HEK293 (cell line): ENCODE measurements around the gene TDP1.

ENCODE experiments used
- CTCF ChIA-PET: fragments of 350-600 bp; formaldehyde crosslinking; extraction: SDS; loops from one replicate; lab custom pipeline; 2021; ENCODE audit warnings: antibody characterized with exemption; lab: Yijun Ruan, JAX
- POLR2A ChIA-PET: fragments of 300-600 bp; formaldehyde crosslinking; extraction: SDS; loops from one replicate; lab custom pipeline; 2020; ENCODE audit warnings: antibody characterized with exemption, inconsistent platforms; lab: Yijun Ruan, JAX
- H3K27ac ChIP-seq: fragments of 200-500 bp; sonication (Bioruptor generic); 2 replicates; pipeline ENCODE4 v1.5.1; 2014; ENCODE audit warnings: low read depth, low read length, control low read depth, inconsistent platforms; ENCODE audit errors: extremely low read depth
- H3K36me3 ChIP-seq, 2 experiments: fragments of 200-500 bp in 1 of 2; sonication (Bioruptor generic) in 1 of 2; 1 replicate in 1 of 2; 2 replicates in 1 of 2; pipeline ENCODE4 v1.5.1; 2014 to 2017; ENCODE audit warnings: inconsistent platforms in 2 of 2, low read length in 2 of 2; ENCODE audit not compliant: control insufficient read depth in 2 of 2, insufficient read depth in 1 of 2
- H3K4me1 ChIP-seq: fragments of 200-500 bp; sonication (Bioruptor generic); 2 replicates; pipeline ENCODE4 v1.5.1; 2014; ENCODE audit warnings: mild to moderate bottlenecking, low read length, inconsistent platforms; ENCODE audit not compliant: control insufficient read depth, insufficient read depth
- H3K4me3 ChIP-seq: 2 replicates; pipeline ENCODE4 v1.5.1; 2011; ENCODE audit warnings: low read depth, mild to moderate bottlenecking, control low read depth, low read length, moderate library complexity
- H3K9me3 ChIP-seq: fragments of 200-500 bp; sonication (Bioruptor generic); 2 replicates; pipeline ENCODE4 v1.5.1; 2014; ENCODE audit warnings: low read depth, low read length, inconsistent platforms; ENCODE audit not compliant: control insufficient read depth, insufficient read depth
- HOXA7 ChIP-seq: sonication (generic); formaldehyde crosslinking; IDR thresholded peaks from 2 replicates; pipeline ENCODE4 v1.8.1; 2022; ENCODE audit warnings: missing genetic modification reagents, borderline replicate concordance
- PRDM1 ChIP-seq: fragments of 450-650 bp; formaldehyde crosslinking; IDR thresholded peaks from 2 replicates; pipeline ENCODE4; 2016; ENCODE audit warnings: missing biosample characterization, missing genetic modification characterization
- SP2 ChIP-seq: fragments of 450-650 bp; formaldehyde crosslinking; IDR thresholded peaks from 2 replicates; pipeline ENCODE4 v1.5.1; 2016; ENCODE audit warnings: missing biosample characterization, missing genetic modification characterization
- ZNF132 ChIP-seq: fragments of 450-650 bp; formaldehyde crosslinking; IDR thresholded peaks from 2 replicates; pipeline ENCODE4 v1.5.1; 2017; ENCODE audit warnings: missing biosample characterization, missing genetic modification characterization, borderline replicate concordance
- ZNF354C ChIP-seq: fragments of 450-650 bp; formaldehyde crosslinking; IDR thresholded peaks from 2 replicates; pipeline ENCODE4 v1.5.1; 2016; ENCODE audit warnings: missing biosample characterization, missing genetic modification characterization, low read depth, borderline replicate concordance
- ZNF426 ChIP-seq: fragments of 450-650 bp; formaldehyde crosslinking; IDR thresholded peaks from 2 replicates; pipeline ENCODE4 v1.5.1; 2017; ENCODE audit warnings: missing biosample characterization, missing genetic modification characterization, mild to moderate bottlenecking, inconsistent platforms, moderate library complexity
- ZNF514 ChIP-seq: fragments of 450-650 bp; formaldehyde crosslinking; IDR thresholded peaks from 2 replicates; pipeline ENCODE4 v1.5.1; 2016; ENCODE audit warnings: missing biosample characterization, missing genetic modification characterization
- ZNF670 ChIP-seq: fragments of 450-650 bp; formaldehyde crosslinking; IDR thresholded peaks from 2 replicates; pipeline ENCODE4 v1.5.1; 2016; ENCODE audit warnings: missing biosample characterization, missing genetic modification characterization, low read depth
- ZNF76 ChIP-seq: fragments of 450-650 bp; formaldehyde crosslinking; IDR thresholded peaks from 2 replicates; pipeline ENCODE4; 2016; ENCODE audit warnings: low read depth, missing biosample characterization, missing genetic modification characterization, borderline replicate concordance
- ZNF776 ChIP-seq: fragments of 450-650 bp; formaldehyde crosslinking; IDR thresholded peaks from 2 replicates; pipeline ENCODE4 v1.5.0; 2017; ENCODE audit warnings: missing biosample characterization, missing genetic modification characterization, borderline replicate concordance
- ZXDB ChIP-seq: fragments of 450-650 bp; formaldehyde crosslinking; IDR thresholded peaks from 2 replicates; pipeline ENCODE4 v1.5.1; 2016; ENCODE audit warnings: missing biosample characterization, missing genetic modification characterization
- TF ChIP-seq, protein P1 (sequence below): fragments of 450-650 bp; formaldehyde crosslinking; IDR thresholded peaks from 2 replicates; pipeline ENCODE4 v1.5.1; 2016; ENCODE audit warnings: missing biosample characterization, missing genetic modification characterization
- TF ChIP-seq, protein P2 (sequence below): fragments of 450-650 bp; formaldehyde crosslinking; IDR thresholded peaks from 2 replicates; pipeline ENCODE4 v1.5.1; 2016; ENCODE audit warnings: missing biosample characterization, missing genetic modification characterization
- TF ChIP-seq, protein P3 (sequence below): fragments of 450-650 bp; formaldehyde crosslinking; IDR thresholded peaks from 2 replicates; pipeline ENCODE4 v1.5.1; 2017; ENCODE audit warnings: missing biosample characterization, missing genetic modification characterization
- TF ChIP-seq, protein P4 (sequence below): IDR thresholded peaks from 2 replicates; pipeline ENCODE4 v1.6.1; 2011; ENCODE audit warnings: mild to moderate bottlenecking, low read depth, low read length, borderline replicate concordance
- TF ChIP-seq, protein P5 (sequence below): fragments of 450-650 bp; formaldehyde crosslinking; IDR thresholded peaks from 2 replicates; pipeline ENCODE4; 2016; ENCODE audit warnings: missing biosample characterization, missing genetic modification characterization
- TF ChIP-seq, protein P6 (sequence below): fragments of 450-650 bp; formaldehyde crosslinking; IDR thresholded peaks from 2 replicates; pipeline ENCODE4 v1.5.1; 2016; ENCODE audit warnings: missing biosample characterization, missing genetic modification characterization
- TF ChIP-seq, protein P7 (sequence below): fragments of 450-650 bp; formaldehyde crosslinking; IDR thresholded peaks from 2 replicates; pipeline ENCODE4 v1.5.1; 2017; ENCODE audit warnings: missing biosample characterization, missing genetic modification characterization
- TF ChIP-seq, protein P8 (sequence below): fragments of 450-650 bp; formaldehyde crosslinking; IDR thresholded peaks from 2 replicates; pipeline ENCODE4 v1.5.1; 2016; ENCODE audit warnings: missing biosample characterization, missing genetic modification characterization

TDP1 gene

DNA sequence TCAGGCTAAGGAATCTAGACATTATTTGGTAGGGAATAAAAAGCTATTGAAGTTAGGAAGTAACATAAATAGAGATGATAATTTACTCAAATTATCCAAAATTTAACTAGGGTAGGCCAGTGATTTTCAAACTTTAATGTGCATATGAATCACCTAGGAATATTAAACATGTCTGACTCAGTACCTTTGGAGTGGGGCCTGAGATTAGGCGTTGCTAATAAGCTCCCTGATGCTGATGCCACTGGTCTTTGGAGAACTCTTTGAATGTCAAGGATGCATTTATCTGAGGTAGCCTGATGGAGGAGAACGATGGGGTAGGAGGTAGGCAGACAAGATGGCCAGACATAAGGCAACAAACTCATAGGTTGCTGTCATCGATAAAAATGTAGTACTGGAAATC is 34.4 kb upstream of the TDP1 start:
- POLR2A ChIA-PET, result interaction anchor here (0.6 kb wide), 1 partner anchor 547 kb away, joined by 3 read pairs; no protein-coding TSS in a partner anchor
- no peak overlapping the region for H3K27ac ChIP-seq
- no peak for TF ChIP-seq ZNF76 (tag by site-specific recombination)
- TF ChIP-seq PRDM1 (tag by site-specific recombination), result no peak
- TF ChIP-seq, protein P1, sequence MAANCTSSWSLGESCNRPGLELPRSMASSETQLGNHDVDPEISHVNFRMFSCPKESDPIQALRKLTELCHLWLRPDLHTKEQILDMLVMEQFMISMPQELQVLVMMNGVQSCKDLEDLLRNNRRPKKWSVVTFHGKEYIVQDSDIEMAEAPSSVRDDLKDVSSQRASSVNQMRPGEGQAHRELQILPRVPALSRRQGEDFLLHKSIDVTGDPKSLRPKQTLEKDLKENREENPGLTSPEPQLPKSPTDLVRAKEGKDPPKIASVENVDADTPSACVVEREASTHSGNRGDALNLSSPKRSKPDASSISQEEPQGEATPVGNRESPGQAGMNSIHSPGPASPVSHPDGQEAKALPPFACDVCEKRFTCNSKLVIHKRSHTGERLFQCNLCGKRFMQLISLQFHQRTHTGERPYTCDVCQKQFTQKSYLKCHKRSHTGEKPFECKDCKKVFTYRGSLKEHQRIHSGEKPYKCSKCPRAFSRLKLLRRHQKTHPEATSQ, result no peak
- TF ChIP-seq ZNF514 (tag by site-specific recombination), result no peak
- TF ChIP-seq, protein P2, sequence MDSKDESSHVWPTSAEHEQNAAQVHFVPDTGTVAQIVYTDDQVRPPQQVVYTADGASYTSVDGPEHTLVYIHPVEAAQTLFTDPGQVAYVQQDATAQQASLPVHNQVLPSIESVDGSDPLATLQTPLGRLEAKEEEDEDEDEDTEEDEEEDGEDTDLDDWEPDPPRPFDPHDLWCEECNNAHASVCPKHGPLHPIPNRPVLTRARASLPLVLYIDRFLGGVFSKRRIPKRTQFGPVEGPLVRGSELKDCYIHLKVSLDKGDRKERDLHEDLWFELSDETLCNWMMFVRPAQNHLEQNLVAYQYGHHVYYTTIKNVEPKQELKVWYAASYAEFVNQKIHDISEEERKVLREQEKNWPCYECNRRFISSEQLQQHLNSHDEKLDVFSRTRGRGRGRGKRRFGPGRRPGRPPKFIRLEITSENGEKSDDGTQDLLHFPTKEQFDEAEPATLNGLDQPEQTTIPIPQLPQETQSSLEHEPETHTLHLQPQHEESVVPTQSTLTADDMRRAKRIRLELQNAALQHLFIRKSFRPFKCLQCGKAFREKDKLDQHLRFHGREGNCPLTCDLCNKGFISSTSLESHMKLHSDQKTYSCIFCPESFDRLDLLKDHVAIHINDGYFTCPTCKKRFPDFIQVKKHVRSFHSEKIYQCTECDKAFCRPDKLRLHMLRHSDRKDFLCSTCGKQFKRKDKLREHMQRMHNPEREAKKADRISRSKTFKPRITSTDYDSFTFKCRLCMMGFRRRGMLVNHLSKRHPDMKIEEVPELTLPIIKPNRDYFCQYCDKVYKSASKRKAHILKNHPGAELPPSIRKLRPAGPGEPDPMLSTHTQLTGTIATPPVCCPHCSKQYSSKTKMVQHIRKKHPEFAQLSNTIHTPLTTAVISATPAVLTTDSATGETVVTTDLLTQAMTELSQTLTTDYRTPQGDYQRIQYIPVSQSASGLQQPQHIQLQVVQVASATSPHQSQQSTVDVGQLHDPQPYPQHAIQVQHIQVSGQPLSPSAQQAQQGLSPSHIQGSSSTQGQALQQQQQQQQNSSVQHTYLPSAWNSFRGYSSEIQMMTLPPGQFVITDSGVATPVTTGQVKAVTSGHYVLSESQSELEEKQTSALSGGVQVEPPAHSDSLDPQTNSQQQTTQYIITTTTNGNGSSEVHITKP (tag by site-specific recombination), result no peak
- TF ChIP-seq HOXA7, result no peak
- no peak for TF ChIP-seq ZNF670
- TF ChIP-seq ZNF132, result no peak
- no peak for TF ChIP-seq ZNF776
- TF ChIP-seq, protein P3, sequence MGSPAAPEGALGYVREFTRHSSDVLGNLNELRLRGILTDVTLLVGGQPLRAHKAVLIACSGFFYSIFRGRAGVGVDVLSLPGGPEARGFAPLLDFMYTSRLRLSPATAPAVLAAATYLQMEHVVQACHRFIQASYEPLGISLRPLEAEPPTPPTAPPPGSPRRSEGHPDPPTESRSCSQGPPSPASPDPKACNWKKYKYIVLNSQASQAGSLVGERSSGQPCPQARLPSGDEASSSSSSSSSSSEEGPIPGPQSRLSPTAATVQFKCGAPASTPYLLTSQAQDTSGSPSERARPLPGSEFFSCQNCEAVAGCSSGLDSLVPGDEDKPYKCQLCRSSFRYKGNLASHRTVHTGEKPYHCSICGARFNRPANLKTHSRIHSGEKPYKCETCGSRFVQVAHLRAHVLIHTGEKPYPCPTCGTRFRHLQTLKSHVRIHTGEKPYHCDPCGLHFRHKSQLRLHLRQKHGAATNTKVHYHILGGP, result no peak
- H3K4me3 ChIP-seq, result no peak overlapping the region
- peaks cover 0 to 4% of the 10 kb centered on the region in 2 experiments; a peak in 1 of 3 replicates for H3K36me3 ChIP-seq
- H3K9me3 ChIP-seq, result no peaks in the 10 kb centered on the region
- CTCF ChIA-PET, result interaction anchor here (0.6 to 3.8 kb wide), 3 partner anchors 18 to 913 kb away, joined by 3 to 18 read pairs (median 3); no protein-coding TSS in a partner anchor
- H3K4me1 ChIP-seq, result no peaks in the 10 kb centered on the region

DNA sequence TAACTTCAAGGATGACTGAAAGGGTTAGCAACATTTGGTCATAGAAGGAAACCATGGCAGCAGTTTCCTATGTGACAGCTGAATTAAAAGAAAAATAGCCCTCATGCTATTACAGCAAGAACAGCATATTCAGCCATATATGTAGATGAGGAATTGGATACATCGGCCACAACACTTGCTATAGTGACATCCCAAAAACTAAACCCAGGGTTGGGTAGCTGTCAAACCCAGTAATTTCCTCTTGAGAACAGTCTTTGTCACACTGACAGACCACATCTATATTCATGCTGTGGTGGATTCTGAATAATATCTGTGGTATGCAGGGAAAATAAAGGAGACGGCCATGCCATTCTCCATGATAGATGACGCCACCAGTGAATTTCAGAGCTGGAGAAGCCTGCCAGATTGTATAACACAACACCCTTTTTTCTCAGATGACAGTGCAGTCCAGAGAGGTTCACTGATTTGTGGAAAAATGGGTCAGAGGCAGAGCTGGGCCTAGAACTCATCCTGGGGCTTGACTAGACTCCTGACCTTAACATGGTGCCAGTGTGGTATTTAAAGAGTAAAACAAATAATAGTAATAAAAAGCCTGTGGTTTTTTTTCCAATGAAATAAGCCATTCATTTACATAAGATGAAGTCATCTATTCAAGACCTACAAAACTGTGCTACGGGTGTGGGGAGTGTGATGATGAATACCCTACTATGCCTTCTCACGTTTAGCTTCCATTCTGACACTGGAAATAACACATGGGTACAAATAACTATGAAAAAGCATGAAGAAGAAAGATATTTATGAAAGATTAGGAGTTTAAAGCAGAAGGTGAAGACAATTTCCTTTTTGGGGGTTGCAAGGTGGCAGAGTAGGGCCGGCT is 33.5 kb upstream of the TDP1 start:
- CTCF ChIA-PET, result interaction anchor here (1.2 to 3.8 kb wide), 4 partner anchors 8 to 313 kb away, joined by 3 to 18 read pairs (median 6); no protein-coding TSS in a partner anchor
- no peaks in the 10 kb centered on the region for H3K9me3 ChIP-seq
- no peak overlapping the region for H3K27ac ChIP-seq
- no peak overlapping the region for H3K4me3 ChIP-seq
- H3K4me1 ChIP-seq, result no peaks in the 10 kb centered on the region
- POLR2A ChIA-PET, result no interaction called here
- peaks cover 0 to 4% of the 10 kb centered on the region in 2 experiments; a peak in 1 of 3 replicates for H3K36me3 ChIP-seq
- TF ChIP-seq, protein P4, sequence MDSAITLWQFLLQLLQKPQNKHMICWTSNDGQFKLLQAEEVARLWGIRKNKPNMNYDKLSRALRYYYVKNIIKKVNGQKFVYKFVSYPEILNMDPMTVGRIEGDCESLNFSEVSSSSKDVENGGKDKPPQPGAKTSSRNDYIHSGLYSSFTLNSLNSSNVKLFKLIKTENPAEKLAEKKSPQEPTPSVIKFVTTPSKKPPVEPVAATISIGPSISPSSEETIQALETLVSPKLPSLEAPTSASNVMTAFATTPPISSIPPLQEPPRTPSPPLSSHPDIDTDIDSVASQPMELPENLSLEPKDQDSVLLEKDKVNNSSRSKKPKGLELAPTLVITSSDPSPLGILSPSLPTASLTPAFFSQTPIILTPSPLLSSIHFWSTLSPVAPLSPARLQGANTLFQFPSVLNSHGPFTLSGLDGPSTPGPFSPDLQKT, result no peak
- TF ChIP-seq, protein P5, sequence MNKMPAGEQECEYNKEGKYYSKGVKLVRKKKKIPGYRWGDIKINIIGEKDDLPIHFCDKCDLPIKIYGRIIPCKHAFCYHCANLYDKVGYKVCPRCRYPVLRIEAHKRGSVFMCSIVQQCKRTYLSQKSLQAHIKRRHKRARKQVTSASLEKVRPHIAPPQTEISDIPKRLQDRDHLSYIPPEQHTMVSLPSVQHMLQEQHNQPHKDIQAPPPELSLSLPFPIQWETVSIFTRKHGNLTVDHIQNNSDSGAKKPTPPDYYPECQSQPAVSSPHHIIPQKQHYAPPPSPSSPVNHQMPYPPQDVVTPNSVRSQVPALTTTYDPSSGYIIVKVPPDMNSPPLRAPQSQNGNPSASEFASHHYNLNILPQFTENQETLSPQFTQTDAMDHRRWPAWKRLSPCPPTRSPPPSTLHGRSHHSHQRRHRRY, result no peak
- TF ChIP-seq SP2 (tag by site-specific recombination) (no peak), ZNF426 (tag by site-specific recombination) (no peak), ZNF354C (tag by site-specific recombination) (no peak), ZXDB (tag by site-specific recombination) (no peak)
- TF ChIP-seq, protein P6, sequence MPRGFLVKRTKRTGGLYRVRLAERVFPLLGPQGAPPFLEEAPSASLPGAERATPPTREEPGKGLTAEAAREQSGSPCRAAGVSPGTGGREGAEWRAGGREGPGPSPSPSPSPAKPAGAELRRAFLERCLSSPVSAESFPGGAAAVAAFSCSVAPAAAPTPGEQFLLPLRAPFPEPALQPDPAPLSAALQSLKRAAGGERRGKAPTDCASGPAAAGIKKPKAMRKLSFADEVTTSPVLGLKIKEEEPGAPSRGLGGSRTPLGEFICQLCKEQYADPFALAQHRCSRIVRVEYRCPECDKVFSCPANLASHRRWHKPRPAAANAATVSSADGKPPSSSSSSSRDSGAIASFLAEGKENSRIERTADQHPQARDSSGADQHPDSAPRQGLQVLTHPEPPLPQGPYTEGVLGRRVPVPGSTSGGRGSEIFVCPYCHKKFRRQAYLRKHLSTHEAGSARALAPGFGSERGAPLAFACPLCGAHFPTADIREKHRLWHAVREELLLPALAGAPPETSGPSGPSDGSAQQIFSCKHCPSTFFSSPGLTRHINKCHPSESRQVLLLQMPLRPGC (tag by site-specific recombination), result no peak
- TF ChIP-seq, protein P7, sequence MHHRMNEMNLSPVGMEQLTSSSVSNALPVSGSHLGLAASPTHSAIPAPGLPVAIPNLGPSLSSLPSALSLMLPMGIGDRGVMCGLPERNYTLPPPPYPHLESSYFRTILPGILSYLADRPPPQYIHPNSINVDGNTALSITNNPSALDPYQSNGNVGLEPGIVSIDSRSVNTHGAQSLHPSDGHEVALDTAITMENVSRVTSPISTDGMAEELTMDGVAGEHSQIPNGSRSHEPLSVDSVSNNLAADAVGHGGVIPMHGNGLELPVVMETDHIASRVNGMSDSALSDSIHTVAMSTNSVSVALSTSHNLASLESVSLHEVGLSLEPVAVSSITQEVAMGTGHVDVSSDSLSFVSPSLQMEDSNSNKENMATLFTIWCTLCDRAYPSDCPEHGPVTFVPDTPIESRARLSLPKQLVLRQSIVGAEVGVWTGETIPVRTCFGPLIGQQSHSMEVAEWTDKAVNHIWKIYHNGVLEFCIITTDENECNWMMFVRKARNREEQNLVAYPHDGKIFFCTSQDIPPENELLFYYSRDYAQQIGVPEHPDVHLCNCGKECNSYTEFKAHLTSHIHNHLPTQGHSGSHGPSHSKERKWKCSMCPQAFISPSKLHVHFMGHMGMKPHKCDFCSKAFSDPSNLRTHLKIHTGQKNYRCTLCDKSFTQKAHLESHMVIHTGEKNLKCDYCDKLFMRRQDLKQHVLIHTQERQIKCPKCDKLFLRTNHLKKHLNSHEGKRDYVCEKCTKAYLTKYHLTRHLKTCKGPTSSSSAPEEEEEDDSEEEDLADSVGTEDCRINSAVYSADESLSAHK (tag by site-specific recombination), result no peak
- TF ChIP-seq, protein P8, sequence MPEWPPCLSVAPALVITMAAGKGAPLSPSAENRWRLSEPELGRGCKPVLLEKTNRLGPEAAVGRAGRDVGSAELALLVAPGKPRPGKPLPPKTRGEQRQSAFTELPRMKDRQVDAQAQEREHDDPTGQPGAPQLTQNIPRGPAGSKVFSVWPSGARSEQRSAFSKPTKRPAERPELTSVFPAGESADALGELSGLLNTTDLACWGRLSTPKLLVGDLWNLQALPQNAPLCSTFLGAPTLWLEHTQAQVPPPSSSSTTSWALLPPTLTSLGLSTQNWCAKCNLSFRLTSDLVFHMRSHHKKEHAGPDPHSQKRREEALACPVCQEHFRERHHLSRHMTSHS, result no peak
